HG03558 (cell line): ENCODE results near the gene RAB36.

ENCODE experiments used
- ATAC-seq: cut with Tn5 transposase; IDR thresholded peaks from one replicate; pipeline ENCODE4 v1.9.1; 2021; ENCODE audit warnings: moderate number of reproducible peaks; ENCODE audit not compliant: unreplicated experiment; ENCODE audit errors: extremely low read depth

RAB36 gene

GRCh38 chr22:23197836-23198235 lies 52.6 kb downstream of the RAB36 start:
- no peak for ATAC-seq

DNA sequence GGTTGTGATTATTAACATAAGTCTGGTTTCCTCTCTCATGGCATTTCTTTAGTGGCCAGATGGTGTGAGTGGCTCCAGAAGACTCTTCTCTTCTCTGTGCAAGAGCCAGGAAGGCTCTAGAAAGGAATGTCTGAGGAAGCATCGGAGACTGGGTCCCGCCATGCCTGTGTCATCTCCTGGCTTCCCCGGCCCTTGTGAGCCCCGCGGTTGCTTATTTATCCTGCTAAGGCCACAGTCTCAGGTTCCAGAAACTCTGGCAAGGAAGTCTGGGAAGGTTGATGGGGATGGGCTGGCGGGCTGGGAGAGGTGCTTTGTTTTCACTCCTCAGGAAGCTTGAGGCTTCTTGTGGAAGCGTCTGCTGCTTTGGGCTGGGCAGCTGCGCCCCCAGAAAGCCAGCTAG lies 53.9 kb downstream of the RAB36 start:
- no peak for ATAC-seq

- no peak for ATAC-seq
Measured at GRCh38 chr22:23200898-23201297, 55.6 kb downstream of the RAB36 start.

GRCh38 chr22:23202812-23203451 lies 57.7 kb downstream of the RAB36 start:
- no peak for ATAC-seq

DNA sequence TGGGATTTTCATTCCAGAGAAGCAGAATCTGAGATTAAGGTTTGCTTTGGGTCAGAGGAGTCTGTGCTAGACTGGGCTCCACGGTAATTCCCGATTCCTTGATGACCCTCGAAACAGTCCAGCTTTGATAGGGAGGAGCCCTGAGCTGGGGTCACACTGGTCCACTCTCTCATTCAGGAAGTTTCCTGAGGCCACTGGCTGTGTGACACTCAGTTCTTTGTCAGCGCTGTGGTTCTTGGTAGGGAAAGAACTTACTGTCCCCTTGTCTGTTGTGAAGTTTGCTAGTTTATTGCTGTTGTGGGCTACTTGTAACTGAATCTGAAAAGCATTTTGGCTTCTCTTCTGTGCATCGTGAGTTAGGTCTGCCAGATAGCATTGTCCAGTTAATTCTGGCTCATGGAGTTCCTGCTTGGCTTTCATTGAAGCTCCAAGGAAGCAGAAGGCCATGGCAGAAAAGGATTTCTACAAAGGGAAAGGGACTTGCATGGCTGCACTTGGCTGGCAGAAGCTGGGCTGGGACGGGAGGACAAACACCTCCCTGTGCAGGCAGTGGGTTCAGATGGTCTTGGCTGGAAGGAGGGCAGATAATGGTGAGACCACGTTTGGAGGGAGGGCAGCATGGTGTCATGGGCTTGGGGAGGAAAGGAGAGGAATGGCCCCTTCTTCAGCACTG lies 58.3 kb downstream of the RAB36 start:
- ATAC-seq: no peak

- ATAC-seq: no peak
Measured at GRCh38 chr22:23204125-23204488, 58.8 kb downstream of the RAB36 start.

DNA sequence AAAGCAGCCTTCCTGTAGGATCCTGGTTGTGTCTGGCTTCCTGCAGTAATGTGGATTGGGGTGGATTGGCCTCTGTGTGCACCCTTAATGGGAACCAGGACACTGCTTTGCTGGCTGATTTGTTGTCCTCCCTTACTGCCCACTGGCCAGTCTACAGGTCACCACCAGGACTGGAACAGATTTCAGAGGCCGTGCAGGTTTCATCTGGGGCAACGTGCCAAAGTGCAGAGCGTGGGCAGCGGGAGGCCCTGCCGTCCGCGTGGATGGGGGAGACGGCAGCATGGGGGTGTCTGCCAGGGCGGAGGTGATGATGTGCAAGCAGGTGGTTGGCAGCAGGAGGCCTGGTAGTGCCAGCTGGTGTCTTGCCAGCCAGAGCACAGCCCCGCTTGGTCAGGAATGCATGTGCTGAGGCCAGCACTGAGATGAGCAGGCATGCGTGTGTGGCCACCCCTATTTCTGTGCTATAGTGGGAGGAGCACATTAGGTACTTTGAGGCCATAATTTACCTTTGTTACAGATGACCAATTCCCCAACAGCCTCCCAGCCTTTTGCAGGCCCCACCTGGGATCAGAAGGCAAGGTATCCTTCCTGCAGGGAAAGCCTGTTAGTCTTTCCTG lies 59.4 kb downstream of the RAB36 start:
- no peak for ATAC-seq

GRCh38 chr22:23205339-23206049 lies 60.2 kb downstream of the RAB36 start:
- ATAC-seq: no peak

DNA sequence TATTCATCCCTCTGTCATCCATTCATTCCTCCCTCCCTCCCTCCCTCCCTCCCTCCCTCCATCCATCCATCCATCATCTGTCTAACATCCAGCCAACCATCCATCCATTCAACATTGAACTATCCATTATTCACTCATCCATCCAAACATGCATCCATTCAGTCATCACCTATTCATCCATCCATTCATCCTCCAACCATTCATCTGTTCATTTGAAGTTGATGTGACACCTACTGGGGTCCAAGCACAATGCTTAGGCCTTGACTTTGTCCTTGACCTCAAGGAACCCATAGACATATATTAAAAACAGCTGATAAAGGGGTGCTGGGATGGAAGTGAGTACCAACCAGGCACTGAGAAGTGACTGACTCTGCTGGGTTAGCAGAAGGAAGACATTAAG lies 61.6 kb downstream of the RAB36 start:
- ATAC-seq: no peak

GRCh38 chr22:23207729-23208393 lies 62.6 kb downstream of the RAB36 start:
- no peak for ATAC-seq

DNA sequence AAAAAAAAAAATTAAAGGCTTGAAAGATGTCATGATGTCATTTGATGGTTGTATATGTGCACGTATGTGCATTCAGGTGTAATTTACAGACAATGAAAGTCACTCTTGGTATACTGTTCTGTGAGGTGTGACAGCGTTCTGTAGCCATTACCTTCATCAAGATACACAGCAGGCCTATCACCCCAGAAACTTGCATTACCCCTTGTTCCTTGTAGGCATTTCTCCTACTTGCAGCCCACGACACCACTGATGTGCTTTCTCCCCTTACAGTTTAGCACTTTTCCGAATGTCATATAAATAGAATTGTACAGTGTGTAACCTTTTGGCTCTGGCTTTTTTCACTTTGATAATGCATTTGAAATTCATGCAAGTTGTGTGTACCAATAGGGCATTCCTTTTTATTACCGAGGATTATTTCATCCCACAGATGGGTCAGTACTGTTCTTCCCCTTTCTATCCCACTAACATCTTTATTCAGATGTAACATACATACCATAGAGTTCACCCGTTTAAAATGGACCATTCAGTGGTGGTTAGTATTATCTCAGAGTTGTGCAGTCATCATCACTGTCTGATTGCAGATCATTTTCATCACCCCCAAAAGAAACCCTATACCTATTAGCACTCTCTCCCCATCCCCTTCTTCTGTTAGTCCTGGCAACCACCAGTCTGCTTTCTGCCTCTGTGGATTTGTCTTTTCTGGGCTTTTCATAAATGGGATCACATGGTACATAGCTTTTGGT lies 65.3 kb downstream of the RAB36 start:
- no peak for ATAC-seq

DNA sequence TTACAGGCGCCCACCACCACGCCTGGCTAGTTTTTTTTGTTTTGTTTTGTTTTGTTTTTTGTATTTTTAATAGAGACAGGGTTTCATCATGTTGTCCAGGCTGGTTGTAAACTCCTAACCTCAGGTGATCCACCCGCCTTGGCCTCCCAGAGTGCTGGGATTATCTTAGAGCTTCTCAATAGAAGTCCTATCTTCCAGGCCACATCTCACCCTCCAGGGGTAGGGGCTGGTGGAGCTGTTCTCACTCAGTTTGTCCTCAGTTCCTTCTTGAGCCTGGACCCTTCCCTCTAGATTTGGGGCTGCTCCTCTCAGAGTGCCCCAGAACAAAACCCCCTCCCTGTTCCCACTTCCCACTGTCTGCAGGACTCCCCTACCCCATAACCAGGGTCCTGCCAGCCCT lies 66.3 kb downstream of the RAB36 start:
- ATAC-seq: no peak

- no peak for ATAC-seq
Measured at GRCh38 chr22:23212061-23213021, 67.1 kb downstream of the RAB36 start.

DNA sequence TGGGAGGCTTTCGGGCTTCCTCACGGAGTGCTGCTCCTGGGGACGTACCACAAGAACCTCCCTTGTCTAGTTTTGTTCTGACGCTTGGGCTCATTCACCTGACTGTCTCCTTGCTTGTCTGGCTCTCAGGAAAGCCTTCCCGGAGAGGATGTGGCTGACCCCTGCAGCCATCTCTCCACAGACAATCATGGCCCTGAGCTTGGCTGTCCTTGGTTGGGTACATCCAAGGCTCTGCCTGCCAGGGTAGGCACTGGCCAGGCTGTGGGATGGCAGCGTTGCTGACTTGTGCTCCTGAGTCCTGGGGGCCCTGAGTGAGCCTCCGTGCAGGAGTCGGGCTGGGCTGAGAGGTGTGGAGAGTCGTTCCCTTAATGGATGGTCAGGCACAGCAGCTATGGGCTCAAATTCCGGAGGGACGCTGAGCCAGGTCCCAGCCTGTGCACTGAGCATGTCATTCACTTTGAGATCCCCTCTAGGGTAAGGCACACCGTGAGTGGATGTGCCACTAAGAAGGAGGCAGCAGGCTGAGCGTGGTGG lies 67.8 kb downstream of the RAB36 start:
- ATAC-seq: no peak

DNA sequence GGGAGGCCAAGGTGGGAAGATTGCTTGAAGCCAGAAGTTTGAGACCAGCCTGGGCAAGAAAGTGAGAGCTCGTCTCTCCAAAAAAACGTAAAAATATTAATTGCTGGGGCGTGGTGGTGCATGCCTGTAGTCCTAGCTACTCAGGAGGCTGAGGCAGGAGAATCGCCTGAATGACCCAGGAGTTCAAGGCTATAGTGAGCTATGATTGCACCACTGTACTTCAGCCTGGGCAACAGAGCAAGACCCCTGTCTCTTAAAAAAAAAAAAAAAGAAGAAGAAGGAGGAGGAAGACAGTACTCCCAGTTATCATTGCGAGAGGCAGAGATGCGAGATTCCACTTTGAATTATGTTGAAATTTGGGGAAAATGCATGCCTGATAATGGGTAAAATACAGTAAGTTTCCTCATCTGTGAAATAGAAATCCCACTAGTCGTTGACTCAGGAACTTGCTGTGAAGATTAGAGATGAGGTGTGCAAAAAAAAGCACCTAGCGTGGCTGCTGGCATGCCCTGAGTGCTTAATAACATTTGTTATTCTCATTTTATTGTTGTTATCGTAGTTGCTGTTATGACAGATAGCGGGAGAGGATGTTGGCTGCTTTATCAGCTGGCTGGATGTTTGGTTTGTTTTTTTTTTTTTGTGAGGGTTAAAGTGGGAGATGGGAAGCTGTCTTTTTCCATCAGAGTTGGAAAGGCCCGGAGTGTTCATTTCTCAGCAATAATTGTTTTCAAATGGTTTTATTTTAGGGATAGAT lies 68.5 kb downstream of the RAB36 start:
- ATAC-seq: no peak
